C4-2B (cell line): ENCODE data around the gene LRIG3.

ENCODE experiments used
- ZFX ChIP-seq: fragments of 450-650 bp; IDR thresholded peaks from 2 replicates; pipeline ENCODE4 v1.6.1; 2017
- TF ChIP-seq, protein P1 (sequence below): fragments of 450-650 bp; conservative IDR thresholded peaks from 2 replicates; pipeline ENCODE4 v1.5.1; 2017; ENCODE audit warnings: mild to moderate bottlenecking

DNA sequence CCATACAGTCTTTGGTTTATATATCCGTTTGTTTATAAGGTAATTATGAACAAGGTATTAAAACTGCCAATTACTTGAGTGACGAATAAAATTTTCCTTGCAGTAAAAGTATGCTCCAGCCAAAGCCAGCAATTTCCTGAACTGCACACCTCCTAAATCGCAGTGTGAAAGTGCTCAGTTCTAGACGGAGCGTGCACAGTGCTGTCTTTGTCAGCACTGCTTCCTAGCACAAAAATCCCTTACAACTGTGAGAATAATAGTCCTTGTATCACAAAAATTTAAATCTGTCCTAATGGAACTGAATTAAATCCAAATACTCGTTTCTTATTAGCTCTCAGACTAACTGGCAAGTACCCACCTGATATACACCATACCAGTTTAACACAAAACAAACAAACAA is 26.3 kb downstream of the LRIG3 start:
- TF ChIP-seq, protein P1, sequence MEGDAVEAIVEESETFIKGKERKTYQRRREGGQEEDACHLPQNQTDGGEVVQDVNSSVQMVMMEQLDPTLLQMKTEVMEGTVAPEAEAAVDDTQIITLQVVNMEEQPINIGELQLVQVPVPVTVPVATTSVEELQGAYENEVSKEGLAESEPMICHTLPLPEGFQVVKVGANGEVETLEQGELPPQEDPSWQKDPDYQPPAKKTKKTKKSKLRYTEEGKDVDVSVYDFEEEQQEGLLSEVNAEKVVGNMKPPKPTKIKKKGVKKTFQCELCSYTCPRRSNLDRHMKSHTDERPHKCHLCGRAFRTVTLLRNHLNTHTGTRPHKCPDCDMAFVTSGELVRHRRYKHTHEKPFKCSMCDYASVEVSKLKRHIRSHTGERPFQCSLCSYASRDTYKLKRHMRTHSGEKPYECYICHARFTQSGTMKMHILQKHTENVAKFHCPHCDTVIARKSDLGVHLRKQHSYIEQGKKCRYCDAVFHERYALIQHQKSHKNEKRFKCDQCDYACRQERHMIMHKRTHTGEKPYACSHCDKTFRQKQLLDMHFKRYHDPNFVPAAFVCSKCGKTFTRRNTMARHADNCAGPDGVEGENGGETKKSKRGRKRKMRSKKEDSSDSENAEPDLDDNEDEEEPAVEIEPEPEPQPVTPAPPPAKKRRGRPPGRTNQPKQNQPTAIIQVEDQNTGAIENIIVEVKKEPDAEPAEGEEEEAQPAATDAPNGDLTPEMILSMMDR: no peak
- no peak for TF ChIP-seq ZFX
